ENCODE results near the gene GGNBP2. TPM values are rescaled to one million over a fixed set of nuclear protein-coding genes. Genes with fewer than 3 reads are reported as not detected.
"Not testable (repeated sequence)": the region's sequence is repeated elsewhere in the genome, so short reads cannot be mapped to it uniquely, and the experiment has no call there.

Gene GGNBP2
- total and polyA plus RNA-seq, 8 donors, result 15.8 to 161 (median 39.5) TPM

GRCh38 chr17:36600936-36601302, 56.2 kb downstream of the GGNBP2 start:
- TF ChIP-seq EP300 (IDR thresholded peaks at IDR 0.05) (no peak), CTCF (IDR thresholded peaks at IDR 0.05) (no peak), POLR2A (IDR thresholded peaks at IDR 0.05) (no peak), POLR2AphosphoS5 (IDR thresholded peaks at IDR 0.05) (no peak)
- DNase-seq, result no peak
- Histone ChIP-seq H3K4me3 (peak overlapping the region; percentile 68 to 98 (median 92)), H3K27me3 (no peaks in the 10 kb centered on the region), H3K9me3 (no peaks in the 10 kb centered on the region), H3K4me1 (peaks cover 14 to 38% (median 34%) of the 10 kb centered on the region in 4 donors), H3K27ac (peak overlapping the region; percentile 82 to 90 (median 84)), H3K36me3 (no peaks in the 10 kb centered on the region)
- WGBS, 5 donors, result 13 to 19% (median 15%) methylated on average over 10 of the region's 10 CpGs
- intact Hi-C loops (cut with DNase I; ENCODE audit: low total_unique reads), result no loop called here

GRCh38 chr17:36601303-36602029, 56.7 kb downstream of the GGNBP2 start, which contains the start of gene MRM1:
Gene MRM1, plus strand, starts transcription at chr17:36601583. Its CDS starts 228 bp downstream, at chr17:36601811.
- Histone ChIP-seq H3K4me1 (peaks cover 14 to 38% (median 34%) of the 10 kb centered on the region in 4 donors), H3K27ac (peak within 1 kb of the TSS; percentile 82 to 90 (median 84)), H3K9me3 (no peaks in the 10 kb centered on the region), H3K36me3 (no peaks in the 10 kb centered on the region), H3K27me3 (no peaks in the 10 kb centered on the region), H3K4me3 (peak within 1 kb of the TSS; percentile 68 to 98 (median 92))
- WGBS, 5 donors, result 0 to 1% (median 0%) methylated on average over 22 to 60 of the region's 60 CpGs
- DNase-seq, result peak; percentile 94 to 97
- TF ChIP-seq EP300 (IDR thresholded peaks at IDR 0.05), result no peak
- peak in 1 of 4 donors; percentile 57 for TF ChIP-seq POLR2A (IDR thresholded peaks at IDR 0.05)
- TF ChIP-seq CTCF (IDR thresholded peaks at IDR 0.05), result peak in 1 of 7 experiments; percentile 25
- TF ChIP-seq POLR2AphosphoS5 (IDR thresholded peaks at IDR 0.05), result peak; percentile 56 to 94 (median 91)
- intact Hi-C loops (cut with DNase I; ENCODE audit: low total_unique reads), result no loop called here

GRCh38 chr17:36602030-36602748, 57.5 kb downstream of the GGNBP2 start:
- Histone ChIP-seq H3K4me1 (peaks cover 14 to 38% (median 34%) of the 10 kb centered on the region in 4 donors), H3K4me3 (peak overlapping the region; percentile 68 to 98 (median 92)), H3K27me3 (no peaks in the 10 kb centered on the region), H3K27ac (peak overlapping the region; percentile 82 to 90 (median 84)), H3K36me3 (no peaks in the 10 kb centered on the region), H3K9me3 (no peaks in the 10 kb centered on the region)
- TF ChIP-seq EP300 (IDR thresholded peaks at IDR 0.05) (no peak), CTCF (IDR thresholded peaks at IDR 0.05) (no peak), POLR2A (IDR thresholded peaks at IDR 0.05) (no peak), POLR2AphosphoS5 (IDR thresholded peaks at IDR 0.05) (no peak)
- DNase-seq, result peak in 1 of 2 donors; percentile 40
- intact Hi-C loops (cut with DNase I; ENCODE audit: low total_unique reads), result no loop called here
- 1 to 5% (median 3%) methylated on average over 27 to 38 of the region's 38 CpGs for WGBS, 5 donors

DNA sequence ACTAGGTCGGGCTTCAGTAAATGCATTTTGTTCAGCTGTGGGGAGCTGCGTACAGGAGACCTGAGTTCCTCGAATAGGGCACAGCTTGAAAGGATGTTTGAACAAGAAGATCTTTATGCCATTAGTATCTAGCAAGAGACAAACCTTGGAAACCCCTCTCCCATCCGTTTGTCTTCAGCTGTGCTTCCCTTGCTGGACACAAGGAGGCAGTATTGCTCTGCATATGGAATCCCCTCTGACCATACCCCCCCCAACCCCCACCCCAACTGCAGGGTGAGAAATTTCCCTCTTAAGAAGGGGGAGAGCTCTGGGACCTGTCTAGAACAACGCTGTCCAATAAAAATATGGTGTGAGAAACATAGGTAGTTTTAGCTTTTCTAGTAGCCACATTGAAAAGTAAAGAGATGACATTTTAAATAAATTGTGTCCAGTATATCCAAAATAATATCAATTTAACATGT, 58.2 kb downstream of the GGNBP2 start:
- intact Hi-C loops (cut with DNase I; ENCODE audit: low total_unique reads), result no loop called here

GRCh38 chr17:36605028-36605427, 60.3 kb downstream of the GGNBP2 start:
- H3K9me3 ChIP-seq; DNase-seq; H3K27me3 ChIP-seq; H3K4me3 ChIP-seq; intact Hi-C loops (cut with DNase I; ENCODE audit: low total_unique reads); H3K36me3 ChIP-seq; H3K27ac ChIP-seq: not testable (repeated sequence)
- H3K4me1 ChIP-seq, result peaks cover 14 to 48% (median 40%) of the 10 kb centered on the region in 4 donors
- WGBS, 5 donors, result 93 to 100% (median 98%) methylated on average over 5 of the region's 5 CpGs

More for the DNA sequence above, 58.2 kb downstream of the GGNBP2 start:
- Histone ChIP-seq H3K4me1 (peaks cover 14 to 38% (median 34%) of the 10 kb centered on the region in 4 donors), H3K36me3 (peaks cover 0 to 6% (median 3%) of the 10 kb centered on the region in 4 donors), H3K27me3 (no peaks in the 10 kb centered on the region), H3K27ac (no peak overlapping the region), H3K4me3 (peak overlapping the region; percentile 68 to 98 (median 92)), H3K9me3 (no peaks in the 10 kb centered on the region)
- TF ChIP-seq CTCF (IDR thresholded peaks at IDR 0.05) (peak in 5 of 7 experiments; percentile 32 to 80 (median 63)), POLR2AphosphoS5 (IDR thresholded peaks at IDR 0.05) (no peak)
- peak; percentile 50 to 82 for DNase-seq
- 9 to 17% (median 12%) methylated on average over 5 of the region's 5 CpGs for WGBS, 5 donors

Measured in stomach (tissue), 9 donors.